Activated CD8-positive, alpha-beta T cell treated with anti-CD3 and anti-CD28 coated beads for 36 hours (primary cell): ENCODE results near the gene PSMC3IP. TPM values are rescaled to one million over a fixed set of nuclear protein-coding genes. Genes with fewer than 3 reads are reported as not detected.
"Not testable (repeated sequence)": the region's sequence is repeated elsewhere in the genome, so short reads cannot be mapped to it uniquely, and the experiment has no call there.

Experiments
- ATAC-seq: fragments of 200-7000 bp; cut with Tn5 transposase; one replicate; pipeline ENCODE4 v1.10.0; 2021; ENCODE audit warnings: mild to moderate bottlenecking, moderate library complexity
- CTCF ChIA-PET: fragments of 350-600 bp; sonication (Branson Sonifier 250); formaldehyde crosslinking; loops from one replicate; lab custom pipeline; 2021; ENCODE audit warnings: antibody characterized with exemption; lab: Charles Lee
- POLR2A ChIA-PET: fragments of 350-600 bp; sonication (Branson Sonifier 250); formaldehyde crosslinking; loops from one replicate; lab custom pipeline; 2021; ENCODE audit warnings: antibody characterized with exemption; lab: Charles Lee
- DNase-seq: peaks from one replicate; pipeline ENCODE4 v3.0.0-alpha.2; 2020
- H3K27ac Mint-ChIP-seq: one replicate; pipeline ENCODE4 v1.8.0; 2021; ENCODE audit warnings: mild to moderate bottlenecking, mixed read lengths
- H3K27me3 Mint-ChIP-seq: one replicate; pipeline ENCODE4 v1.8.0; 2021; ENCODE audit warnings: mixed read lengths
- H3K36me3 Mint-ChIP-seq: one replicate; pipeline ENCODE4 v1.8.0; 2021; ENCODE audit warnings: low read depth, mixed read lengths
- H3K4me1 Mint-ChIP-seq: one replicate; pipeline ENCODE4 v1.8.0; 2021; ENCODE audit warnings: low read depth, mixed read lengths
- H3K4me3 Mint-ChIP-seq: one replicate; pipeline ENCODE4 v1.8.0; 2021; ENCODE audit warnings: mild to moderate bottlenecking, moderate library complexity, mixed read lengths
- H3K9me3 Mint-ChIP-seq: one replicate; pipeline ENCODE4 v1.8.0; 2021; ENCODE audit warnings: mixed read lengths
- CTCF ChIP-seq: fragments of 200-600 bp; IDR thresholded peaks from one replicate; pipeline ENCODE4 v1.8.0; 2022; ENCODE audit warnings: antibody characterized with exemption, mild to moderate bottlenecking
- intact Hi-C: fragments of 100-400 bp; cut with micrococcal nuclease; formaldehyde crosslinking; loops from one replicate; pipeline ENCODE4 v1.10.0; 2022
- total RNA-seq, 2 experiments: library from RNA; stranded (reverse); gene quantifications; one replicate each; pipeline ENCODE4 v1.2.3, GENCODE V29; 2021

The PSMC3IP gene
- total RNA-seq, 2 experiments from 2014 or later = 18.1 to 21.4 TPM

DNA sequence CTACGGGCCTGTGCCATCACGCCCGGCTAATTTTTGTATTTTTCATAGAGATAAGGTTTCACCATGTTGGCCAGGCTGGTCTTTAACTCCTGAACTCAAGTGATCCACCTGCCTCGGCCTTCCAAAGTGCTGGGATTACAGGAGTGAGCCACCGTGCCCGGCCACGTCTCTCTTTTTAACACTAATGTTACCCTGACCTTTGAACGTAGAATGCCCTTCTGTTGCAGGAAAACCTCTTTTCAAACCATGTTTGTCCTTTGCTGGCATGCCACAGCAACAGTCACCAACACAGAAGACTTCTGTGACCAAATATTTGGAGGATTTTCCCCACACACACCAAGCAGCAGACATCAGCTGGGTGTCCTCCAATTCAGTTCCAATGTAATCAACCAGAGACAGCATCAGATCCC, 32.6 kb downstream of the PSMC3IP start:
- Mint-ChIP-seq H3K27ac (no peak overlapping the region), H3K4me3 (no peak overlapping the region), H3K9me3 (no peaks in the 10 kb centered on the region), H3K36me3 (peaks cover 13% of the 10 kb centered on the region), H3K27me3 (no peaks in the 10 kb centered on the region), H3K4me1 (peaks cover 26% of the 10 kb centered on the region)
- intact Hi-C loops = no loop called here
- ATAC-seq (no peak), DNase-seq (no peak)
- ChIA-PET POLR2A (interaction anchor here (0.6 to 1.2 kb wide), 3 partner anchors 9 to 824 kb away, joined by 3 to 6 read pairs (median 4); partner anchors contain the start of gene NAGLU), CTCF (interaction anchor here (1.6 kb wide), 1 partner anchor 8 kb away, joined by 4 read pairs; no protein-coding TSS in a partner anchor)
- no peak for TF ChIP-seq CTCF

DNA sequence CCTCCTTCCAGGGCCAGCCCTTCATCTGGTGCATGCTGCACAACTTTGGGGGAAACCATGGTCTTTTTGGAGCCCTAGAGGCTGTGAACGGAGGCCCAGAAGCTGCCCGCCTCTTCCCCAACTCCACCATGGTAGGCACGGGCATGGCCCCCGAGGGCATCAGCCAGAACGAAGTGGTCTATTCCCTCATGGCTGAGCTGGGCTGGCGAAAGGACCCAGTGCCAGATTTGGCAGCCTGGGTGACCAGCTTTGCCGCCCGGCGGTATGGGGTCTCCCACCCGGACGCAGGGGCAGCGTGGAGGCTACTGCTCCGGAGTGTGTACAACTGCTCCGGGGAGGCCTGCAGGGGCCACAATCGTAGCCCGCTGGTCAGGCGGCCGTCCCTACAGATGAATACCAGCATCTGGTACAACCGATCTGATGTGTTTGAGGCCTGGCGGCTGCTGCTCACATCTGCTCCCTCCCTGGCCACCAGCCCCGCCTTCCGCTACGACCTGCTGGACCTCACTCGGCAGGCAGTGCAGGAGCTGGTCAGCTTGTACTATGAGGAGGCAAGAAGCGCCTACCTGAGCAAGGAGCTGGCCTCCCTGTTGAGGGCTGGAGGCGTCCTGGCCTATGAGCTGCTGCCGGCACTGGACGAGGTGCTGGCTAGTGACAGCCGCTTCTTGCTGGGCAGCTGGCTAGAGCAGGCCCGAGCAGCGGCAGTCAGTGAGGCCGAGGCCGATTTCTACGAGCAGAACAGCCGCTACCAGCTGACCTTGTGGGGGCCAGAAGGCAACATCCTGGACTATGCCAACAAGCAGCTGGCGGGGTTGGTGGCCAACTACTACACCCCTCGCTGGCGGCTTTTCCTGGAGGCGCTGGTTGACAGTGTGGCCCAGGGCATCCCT, 34.1 kb downstream of the PSMC3IP start:
- no peak for DNase-seq
- Mint-ChIP-seq H3K4me1 (peaks cover 17% of the 10 kb centered on the region), H3K27me3 (no peaks in the 10 kb centered on the region), H3K9me3 (no peaks in the 10 kb centered on the region), H3K4me3 (no peak overlapping the region), H3K36me3 (peaks cover 19% of the 10 kb centered on the region), H3K27ac (no peak overlapping the region)
- ChIA-PET POLR2A (interaction anchor here (1.4 to 3.3 kb wide), 2 partner anchors 11 kb away, joined by 4 to 12 read pairs; no protein-coding TSS in a partner anchor), CTCF (interaction anchor here (1.2 to 1.4 kb wide), 3 partner anchors 10 to 33 kb away, joined by 3 to 6 read pairs (median 4); no protein-coding TSS in a partner anchor)
- intact Hi-C loops = no loop called here
- no peak for TF ChIP-seq CTCF
- ATAC-seq = no peak

GRCh38 chr17:42541041-42541833, 36.3 kb downstream of the PSMC3IP start:
- no peak for TF ChIP-seq CTCF
- ChIA-PET POLR2A (interaction anchor here (0.6 to 3.3 kb wide), 6 partner anchors 10 to 283 kb away, joined by 3 to 12 read pairs (median 4); partner anchors contain the start of genes BECN1 and PSMC3IP), CTCF (interaction anchor here (0.8 to 2.0 kb wide), 10 partner anchors 9 to 219 kb away, joined by 3 to 6 read pairs (median 4); partner anchors contain the start of gene PSMC3IP)
- H3K4me1 Mint-ChIP-seq = peaks cover 25% of the 10 kb centered on the region
- ATAC-seq (peak; percentile 29), DNase-seq (no peak)
- H3K27me3 Mint-ChIP-seq = no peaks in the 10 kb centered on the region
- peak overlapping the region; percentile 39 for H3K27ac Mint-ChIP-seq
- H3K4me3 Mint-ChIP-seq = peak overlapping the region; percentile 28
- H3K36me3 Mint-ChIP-seq = peaks cover 22% of the 10 kb centered on the region
- H3K9me3 Mint-ChIP-seq = no peaks in the 10 kb centered on the region
- intact Hi-C loops = no loop called here

GRCh38 chr17:42540558-42540957, 37.0 kb downstream of the PSMC3IP start:
- H3K27me3 Mint-ChIP-seq, ATAC-seq, intact Hi-C loops, H3K9me3 Mint-ChIP-seq, DNase-seq: not testable (repeated sequence)
- Mint-ChIP-seq H3K4me3 (peak overlapping the region; percentile 28), H3K36me3 (peaks cover 22% of the 10 kb centered on the region), H3K4me1 (peaks cover 27% of the 10 kb centered on the region), H3K27ac (peak overlapping the region; percentile 39)
- ChIA-PET POLR2A (interaction anchor here (0.9 to 3.3 kb wide), 5 partner anchors 9 to 283 kb away, joined by 3 to 12 read pairs (median 5); partner anchors contain the start of genes BECN1 and PSMC3IP), CTCF (interaction anchor here (0.8 to 2.0 kb wide), 8 partner anchors 10 to 218 kb away, joined by 3 to 6 read pairs (median 4); partner anchors contain the start of gene PSMC3IP)

DNA sequence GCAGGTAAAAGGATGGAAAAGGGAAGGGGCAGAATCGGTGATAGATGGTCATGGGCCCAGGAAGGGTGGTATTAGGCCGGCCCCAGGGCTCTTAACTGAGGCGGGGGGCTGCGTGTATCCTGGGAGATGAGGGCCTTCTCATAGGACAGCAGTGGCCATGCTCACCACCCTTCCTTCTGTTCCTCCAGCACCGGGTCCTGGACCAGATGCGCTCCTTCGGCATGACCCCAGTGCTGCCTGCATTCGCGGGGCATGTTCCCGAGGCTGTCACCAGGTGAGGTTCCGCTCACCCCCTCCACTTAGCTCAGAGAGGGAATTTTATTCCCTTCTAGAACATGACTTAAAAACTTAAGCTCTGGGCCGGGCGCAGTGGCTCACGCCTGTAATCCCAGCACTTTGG, 39.0 kb downstream of the PSMC3IP start:
- H3K4me1 Mint-ChIP-seq = peaks cover 31% of the 10 kb centered on the region

More for the DNA sequence above, 39.0 kb downstream of the PSMC3IP start:
- peaks cover 22% of the 10 kb centered on the region for H3K36me3 Mint-ChIP-seq
- intact Hi-C loops = no loop called here
- TF ChIP-seq CTCF = no peak
- ATAC-seq (no peak), DNase-seq (no peak)
- H3K27ac Mint-ChIP-seq = no peak overlapping the region
- ChIA-PET CTCF (interaction anchor here (0.5 to 1.4 kb wide), 2 partner anchors 11 to 52 kb away, joined by 3 to 5 read pairs; no protein-coding TSS in a partner anchor), POLR2A (no interaction called here)
- no peak overlapping the region for H3K4me3 Mint-ChIP-seq
- H3K27me3 Mint-ChIP-seq = no peaks in the 10 kb centered on the region
- no peaks in the 10 kb centered on the region for H3K9me3 Mint-ChIP-seq
